HepG2 (cell line): Measurements from ENCODE around the gene RILPL1. TPM values are rescaled to one million over a fixed set of nuclear protein-coding genes. Genes with fewer than 3 reads are reported as not detected.

Experiments
- CCAR2 ChIP-seq: fragments of 200-400 bp; formaldehyde crosslinking; optimal IDR thresholded peaks from 2 replicates; pipeline ENCODE3; 2018; ENCODE audit warnings: low read depth, mild to moderate bottlenecking, low read length, moderate library complexity
- ELF4 ChIP-seq: sonication (generic); formaldehyde crosslinking; IDR thresholded peaks from 2 replicates; pipeline ENCODE4 v1.5.0; 2020; ENCODE audit warnings: missing genetic modification reagents, mild to moderate bottlenecking, moderate library complexity, borderline replicate concordance
- GMEB1 ChIP-seq: sonication (generic); formaldehyde crosslinking; IDR thresholded peaks from 2 replicates; pipeline ENCODE4 v1.5.1; 2020; ENCODE audit warnings: missing genetic modification reagents, mild to moderate bottlenecking, borderline replicate concordance
- HNF4A ChIP-seq: sonication (generic); formaldehyde crosslinking; IDR thresholded peaks from 2 replicates; pipeline ENCODE4 v1.4.0; 2020; ENCODE audit warnings: missing genetic modification reagents
- PPARG ChIP-seq: conservative IDR thresholded peaks from 2 replicates; pipeline ENCODE4 v1.6.1; 2016; ENCODE audit warnings: missing biosample characterization, missing genetic modification reagents
- RXRB ChIP-seq: IDR thresholded peaks from 2 replicates; pipeline ENCODE4 v1.6.1; 2016; ENCODE audit warnings: borderline replicate concordance, missing genetic modification reagents, missing compliant biosample characterization
- ZNF362 ChIP-seq: sonication (generic); formaldehyde crosslinking; IDR thresholded peaks from 2 replicates; pipeline ENCODE4 v1.4.0; 2020; ENCODE audit warnings: missing genetic modification reagents, mild to moderate bottlenecking, borderline replicate concordance
- ZNF460 ChIP-seq: sonication (generic); formaldehyde crosslinking; IDR thresholded peaks from 2 replicates; pipeline ENCODE4 v1.5.1; 2020; ENCODE audit warnings: missing genetic modification reagents, mild to moderate bottlenecking, borderline replicate concordance
- ZNF782 ChIP-seq: sonication (generic); formaldehyde crosslinking; IDR thresholded peaks from 2 replicates; pipeline ENCODE4 v1.4.0; 2020; ENCODE audit warnings: missing genetic modification reagents, mild to moderate bottlenecking, borderline replicate concordance
- ZNF790 ChIP-seq: sonication (generic); formaldehyde crosslinking; IDR thresholded peaks from 2 replicates; pipeline ENCODE4 v1.8.0; 2022; ENCODE audit warnings: missing genetic modification reagents, mild to moderate bottlenecking, borderline replicate concordance
- ZNF878 ChIP-seq: sonication (generic); formaldehyde crosslinking; IDR thresholded peaks from 2 replicates; pipeline ENCODE4 v1.8.1; 2023; ENCODE audit warnings: mild to moderate bottlenecking, missing genetic modification reagents, moderate library complexity
- polyA plus RNA-seq, 8 experiments: library from polyadenylated mRNA; depleted of rRNA in 3 of 8; stranded (reverse) in 7 of 8; unstranded in 1 of 8; fragments of >200 nt; fragmentation: Illumina TruSeq in 4 of 8; extraction: Trizol in 4 of 8; gene quantifications; 2 replicates each; pipeline versions ENCODE4 v1.2.1 to v1.2.3, GENCODE V29; 2011 to 2016; ENCODE audit warnings: low read depth in 4 of 8, missing spikeins in 1 of 8, mixed read lengths in 1 of 8; ENCODE audit not compliant: insufficient read depth in 1 of 8
- total RNA-seq, 5 experiments: library from RNA; depleted of rRNA; stranded (reverse); fragments of >200 nt; fragmentation: Illumina TruSeq; extraction: Trizol; gene quantifications; 2 replicates each; pipeline ENCODE4 v1.2.3, GENCODE V29; 2016; ENCODE audit warnings: low read depth in 1 of 5
- TF ChIP-seq, protein P1 (sequence below): sonication (generic); formaldehyde crosslinking; IDR thresholded peaks from 2 replicates; pipeline ENCODE4 v1.4.0; 2020; ENCODE audit warnings: missing genetic modification reagents
- TF ChIP-seq, protein P2 (sequence below): sonication (generic); formaldehyde crosslinking; IDR thresholded peaks from 2 replicates; pipeline ENCODE4 v1.4.0; 2020; ENCODE audit warnings: mild to moderate bottlenecking, low read depth, missing genetic modification reagents
- TF ChIP-seq, protein P3 (sequence below): sonication (generic); formaldehyde crosslinking; IDR thresholded peaks from 2 replicates; pipeline ENCODE4 v1.4.0; 2020; ENCODE audit warnings: mild to moderate bottlenecking, low read depth, missing genetic modification reagents
- TF ChIP-seq, protein P4 (sequence below): sonication (generic); formaldehyde crosslinking; IDR thresholded peaks from 2 replicates; pipeline ENCODE4 v1.4.0; 2020; ENCODE audit warnings: missing genetic modification reagents, low read depth, mild to moderate bottlenecking, borderline replicate concordance

RILPL1 gene
- total and polyA plus RNA-seq, 2 of the 13 experiments (the other 11 are each of a cell fraction or from before 2014, with no cell fraction given): 5.8 to 28.4 TPM

DNA sequence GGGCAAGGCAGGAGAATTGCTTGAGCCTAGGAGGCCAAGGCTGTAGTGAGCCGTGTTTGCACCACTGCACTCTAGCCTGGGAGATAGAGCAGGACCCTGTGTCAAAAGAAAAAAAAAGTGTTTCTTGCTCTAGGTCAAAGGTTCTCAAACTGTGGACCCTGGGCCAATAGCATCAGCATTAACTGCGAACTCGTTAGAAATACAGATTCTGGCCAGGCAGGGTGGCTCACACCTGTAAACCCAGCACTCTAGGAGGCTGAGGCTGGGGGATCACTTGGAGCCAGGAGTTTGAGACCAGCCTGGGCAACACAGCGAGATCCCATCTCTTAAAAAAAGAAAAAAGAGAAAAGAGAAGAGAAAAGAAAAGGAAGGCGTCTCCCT lies 97.9 kb downstream of the RILPL1 start (continued):
- TF ChIP-seq, protein P1, sequence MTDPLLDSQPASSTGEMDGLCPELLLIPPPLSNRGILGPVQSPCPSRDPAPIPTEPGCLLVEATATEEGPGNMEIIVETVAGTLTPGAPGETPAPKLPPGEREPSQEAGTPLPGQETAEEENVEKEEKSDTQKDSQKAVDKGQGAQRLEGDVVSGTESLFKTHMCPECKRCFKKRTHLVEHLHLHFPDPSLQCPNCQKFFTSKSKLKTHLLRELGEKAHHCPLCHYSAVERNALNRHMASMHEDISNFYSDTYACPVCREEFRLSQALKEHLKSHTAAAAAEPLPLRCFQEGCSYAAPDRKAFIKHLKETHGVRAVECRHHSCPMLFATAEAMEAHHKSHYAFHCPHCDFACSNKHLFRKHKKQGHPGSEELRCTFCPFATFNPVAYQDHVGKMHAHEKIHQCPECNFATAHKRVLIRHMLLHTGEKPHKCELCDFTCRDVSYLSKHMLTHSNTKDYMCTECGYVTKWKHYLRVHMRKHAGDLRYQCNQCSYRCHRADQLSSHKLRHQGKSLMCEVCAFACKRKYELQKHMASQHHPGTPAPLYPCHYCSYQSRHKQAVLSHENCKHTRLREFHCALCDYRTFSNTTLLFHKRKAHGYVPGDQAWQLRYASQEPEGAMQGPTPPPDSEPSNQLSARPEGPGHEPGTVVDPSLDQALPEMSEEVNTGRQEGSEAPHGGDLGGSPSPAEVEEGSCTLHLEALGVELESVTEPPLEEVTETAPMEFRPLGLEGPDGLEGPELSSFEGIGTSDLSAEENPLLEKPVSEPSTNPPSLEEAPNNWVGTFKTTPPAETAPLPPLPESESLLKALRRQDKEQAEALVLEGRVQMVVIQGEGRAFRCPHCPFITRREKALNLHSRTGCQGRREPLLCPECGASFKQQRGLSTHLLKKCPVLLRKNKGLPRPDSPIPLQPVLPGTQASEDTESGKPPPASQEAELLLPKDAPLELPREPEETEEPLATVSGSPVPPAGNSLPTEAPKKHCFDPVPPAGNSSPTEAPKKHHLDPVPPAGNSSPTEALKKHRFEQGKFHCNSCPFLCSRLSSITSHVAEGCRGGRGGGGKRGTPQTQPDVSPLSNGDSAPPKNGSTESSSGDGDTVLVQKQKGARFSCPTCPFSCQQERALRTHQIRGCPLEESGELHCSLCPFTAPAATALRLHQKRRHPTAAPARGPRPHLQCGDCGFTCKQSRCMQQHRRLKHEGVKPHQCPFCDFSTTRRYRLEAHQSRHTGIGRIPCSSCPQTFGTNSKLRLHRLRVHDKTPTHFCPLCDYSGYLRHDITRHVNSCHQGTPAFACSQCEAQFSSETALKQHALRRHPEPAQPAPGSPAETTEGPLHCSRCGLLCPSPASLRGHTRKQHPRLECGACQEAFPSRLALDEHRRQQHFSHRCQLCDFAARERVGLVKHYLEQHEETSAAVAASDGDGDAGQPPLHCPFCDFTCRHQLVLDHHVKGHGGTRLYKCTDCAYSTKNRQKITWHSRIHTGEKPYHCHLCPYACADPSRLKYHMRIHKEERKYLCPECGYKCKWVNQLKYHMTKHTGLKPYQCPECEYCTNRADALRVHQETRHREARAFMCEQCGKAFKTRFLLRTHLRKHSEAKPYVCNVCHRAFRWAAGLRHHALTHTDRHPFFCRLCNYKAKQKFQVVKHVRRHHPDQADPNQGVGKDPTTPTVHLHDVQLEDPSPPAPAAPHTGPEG (CRISPR knock-in tag): 0 out of 2 replicates have a peak, but pooled peaks have one; percentile 20
- TF ChIP-seq ZNF878 (CRISPR knock-in tag) (no peak), ZNF362 (CRISPR knock-in tag) (peak; percentile 81), RXRB (CRISPR knock-in tag) (peak; percentile 53; the same call in 1 of the 2 replicates), GMEB1 (CRISPR knock-in tag) (no peak), CCAR2 (no peak), HNF4A (CRISPR knock-in tag) (peak; percentile 76), ZNF790 (no peak), ZNF782 (CRISPR knock-in tag) (no peak), ELF4 (CRISPR knock-in tag) (no peak), PPARG (CRISPR knock-in tag) (peak; percentile 85), ZNF460 (CRISPR knock-in tag) (peak; percentile 44; the same call in 1 of the 2 replicates)
- TF ChIP-seq, protein P2, sequence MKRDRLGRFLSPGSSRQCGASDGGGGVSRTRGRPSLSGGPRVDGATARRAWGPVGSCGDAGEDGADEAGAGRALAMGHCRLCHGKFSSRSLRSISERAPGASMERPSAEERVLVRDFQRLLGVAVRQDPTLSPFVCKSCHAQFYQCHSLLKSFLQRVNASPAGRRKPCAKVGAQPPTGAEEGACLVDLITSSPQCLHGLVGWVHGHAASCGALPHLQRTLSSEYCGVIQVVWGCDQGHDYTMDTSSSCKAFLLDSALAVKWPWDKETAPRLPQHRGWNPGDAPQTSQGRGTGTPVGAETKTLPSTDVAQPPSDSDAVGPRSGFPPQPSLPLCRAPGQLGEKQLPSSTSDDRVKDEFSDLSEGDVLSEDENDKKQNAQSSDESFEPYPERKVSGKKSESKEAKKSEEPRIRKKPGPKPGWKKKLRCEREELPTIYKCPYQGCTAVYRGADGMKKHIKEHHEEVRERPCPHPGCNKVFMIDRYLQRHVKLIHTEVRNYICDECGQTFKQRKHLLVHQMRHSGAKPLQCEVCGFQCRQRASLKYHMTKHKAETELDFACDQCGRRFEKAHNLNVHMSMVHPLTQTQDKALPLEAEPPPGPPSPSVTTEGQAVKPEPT: no peak
- TF ChIP-seq, protein P3, sequence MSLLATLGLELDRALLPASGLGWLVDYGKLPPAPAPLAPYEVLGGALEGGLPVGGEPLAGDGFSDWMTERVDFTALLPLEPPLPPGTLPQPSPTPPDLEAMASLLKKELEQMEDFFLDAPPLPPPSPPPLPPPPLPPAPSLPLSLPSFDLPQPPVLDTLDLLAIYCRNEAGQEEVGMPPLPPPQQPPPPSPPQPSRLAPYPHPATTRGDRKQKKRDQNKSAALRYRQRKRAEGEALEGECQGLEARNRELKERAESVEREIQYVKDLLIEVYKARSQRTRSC (CRISPR knock-in tag): 0 out of 2 replicates have a peak, but pooled peaks have one; percentile 23
- TF ChIP-seq, protein P4, sequence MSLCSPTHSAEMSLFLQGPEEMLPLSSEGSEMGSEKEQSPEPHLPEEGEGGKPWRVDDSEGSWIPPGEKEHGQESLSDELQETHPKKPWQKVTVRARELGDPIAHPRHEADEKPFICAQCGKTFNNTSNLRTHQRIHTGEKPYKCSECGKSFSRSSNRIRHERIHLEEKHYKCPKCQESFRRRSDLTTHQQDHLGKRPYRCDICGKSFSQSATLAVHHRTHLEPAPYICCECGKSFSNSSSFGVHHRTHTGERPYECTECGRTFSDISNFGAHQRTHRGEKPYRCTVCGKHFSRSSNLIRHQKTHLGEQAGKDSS: no peak
